ENCODE data around the gene PPP1R1C. TPM values are rescaled to one million over a fixed set of nuclear protein-coding genes. Genes with fewer than 3 reads are reported as not detected.

PPP1R1C gene
- total RNA-seq, 1 donor from 2014 or later = 13.8 TPM

DNA sequence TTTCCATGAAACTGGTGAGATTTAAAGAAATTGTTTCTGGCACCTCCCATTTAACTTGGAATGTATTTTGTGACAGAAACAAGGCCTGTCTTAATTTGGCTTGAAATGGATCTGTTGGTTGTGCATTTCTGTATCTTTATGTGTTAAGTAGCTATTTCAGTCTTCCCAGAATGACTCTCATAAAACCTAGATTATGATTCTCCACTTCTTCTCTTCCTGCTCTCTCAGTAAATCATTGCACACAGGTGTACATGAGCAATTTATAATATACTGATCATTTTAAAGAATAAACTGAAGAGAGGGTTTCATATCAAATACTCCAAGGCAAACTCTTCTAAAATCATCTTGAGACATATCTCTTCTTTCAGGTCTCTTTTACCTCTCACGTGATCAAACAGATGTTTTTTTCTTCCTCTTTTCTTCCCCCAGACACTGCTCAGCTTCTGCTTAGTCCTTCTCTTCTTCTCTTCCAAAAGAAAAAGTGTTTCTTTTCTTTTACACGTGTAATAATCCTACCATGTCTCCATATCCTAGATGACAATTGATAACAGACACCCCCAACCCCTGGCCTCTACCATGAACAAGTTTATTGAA lies 112.0 kb downstream of the PPP1R1C start:
- TF ChIP-seq CTCF (IDR thresholded peaks at IDR 0.05; ENCODE audit: partially characterized antibody, unreplicated experiment) = no peak
- no peaks in the 10 kb centered on the region for H3K27me3 Mint-ChIP-seq (ENCODE audit: unreplicated experiment)
- H3K9me3 Mint-ChIP-seq (ENCODE audit: unreplicated experiment) = no peaks in the 10 kb centered on the region
- H3K4me3 Mint-ChIP-seq (ENCODE audit: unreplicated experiment) = no peak overlapping the region
- H3K27ac Mint-ChIP-seq (ENCODE audit: unreplicated experiment) = no peak overlapping the region
- H3K4me1 Mint-ChIP-seq (ENCODE audit: low read depth, unreplicated experiment) = no peaks in the 10 kb centered on the region
- no peak for DNase-seq
- H3K36me3 Mint-ChIP-seq (ENCODE audit: unreplicated experiment) = no peaks in the 10 kb centered on the region

DNA sequence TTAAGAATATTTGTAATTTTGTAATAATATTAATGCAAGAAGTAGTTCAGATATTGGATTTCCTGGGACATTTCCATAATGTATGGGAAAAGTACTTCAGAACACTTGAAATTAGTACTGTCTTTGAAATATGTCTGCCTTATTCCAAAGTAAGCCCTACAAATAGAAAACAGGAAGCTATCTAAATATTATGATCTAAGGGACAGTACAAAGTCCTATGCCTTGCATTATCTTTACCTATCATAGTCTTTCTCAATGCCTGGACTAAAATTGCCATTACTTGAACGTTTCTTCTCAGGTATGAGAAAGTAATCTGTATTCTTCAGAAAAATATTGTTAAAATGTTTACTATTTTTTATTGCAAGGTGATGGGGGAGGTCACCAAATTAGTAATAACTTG lies 113.0 kb downstream of the PPP1R1C start:
- no peak for TF ChIP-seq CTCF (IDR thresholded peaks at IDR 0.05; ENCODE audit: partially characterized antibody, unreplicated experiment)
- Mint-ChIP-seq H3K27ac (ENCODE audit: unreplicated experiment) (no peak overlapping the region), H3K4me3 (ENCODE audit: unreplicated experiment) (no peak overlapping the region), H3K27me3 (ENCODE audit: unreplicated experiment) (no peaks in the 10 kb centered on the region), H3K4me1 (ENCODE audit: low read depth, unreplicated experiment) (no peaks in the 10 kb centered on the region), H3K36me3 (ENCODE audit: unreplicated experiment) (no peaks in the 10 kb centered on the region), H3K9me3 (ENCODE audit: unreplicated experiment) (no peaks in the 10 kb centered on the region)
- no peak for DNase-seq

GRCh38 chr2:182101263-182101662 lies 115.6 kb downstream of the PPP1R1C start:
- peak; percentile 67 for TF ChIP-seq CTCF (IDR thresholded peaks at IDR 0.05; ENCODE audit: partially characterized antibody, unreplicated experiment)
- no peaks in the 10 kb centered on the region for H3K27me3 Mint-ChIP-seq (ENCODE audit: unreplicated experiment)
- H3K27ac Mint-ChIP-seq (ENCODE audit: unreplicated experiment) = no peak overlapping the region
- no peaks in the 10 kb centered on the region for H3K4me1 Mint-ChIP-seq (ENCODE audit: low read depth, unreplicated experiment)
- DNase-seq = no peak
- no peaks in the 10 kb centered on the region for H3K36me3 Mint-ChIP-seq (ENCODE audit: unreplicated experiment)
- no peak overlapping the region for H3K4me3 Mint-ChIP-seq (ENCODE audit: unreplicated experiment)
- H3K9me3 Mint-ChIP-seq (ENCODE audit: unreplicated experiment) = no peaks in the 10 kb centered on the region

DNA sequence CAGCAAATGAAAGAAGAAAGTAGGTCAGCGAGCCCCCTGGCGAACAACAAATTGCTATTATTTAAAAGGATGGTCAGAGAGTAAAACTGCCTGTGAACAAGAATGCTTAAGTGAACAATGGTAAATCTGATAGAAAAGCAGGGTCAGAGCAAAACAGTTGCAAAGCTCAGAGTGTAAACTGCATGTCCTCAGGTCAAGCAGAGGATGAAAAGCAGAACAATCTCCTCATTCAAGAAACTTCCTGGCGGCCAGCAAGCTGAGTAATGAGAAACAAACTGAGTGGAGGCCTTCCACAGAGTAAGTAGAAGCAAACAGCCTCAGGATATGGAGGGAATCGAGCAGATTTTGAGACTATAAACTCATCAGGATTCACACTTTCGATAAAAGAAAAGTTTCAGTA lies 117.9 kb downstream of the PPP1R1C start:
- no peaks in the 10 kb centered on the region for H3K27me3 Mint-ChIP-seq (ENCODE audit: unreplicated experiment)
- no peaks in the 10 kb centered on the region for H3K36me3 Mint-ChIP-seq (ENCODE audit: unreplicated experiment)
- DNase-seq = no peak
- H3K27ac Mint-ChIP-seq (ENCODE audit: unreplicated experiment) = no peak overlapping the region
- TF ChIP-seq CTCF (IDR thresholded peaks at IDR 0.05; ENCODE audit: partially characterized antibody, unreplicated experiment) = no peak
- no peak overlapping the region for H3K4me3 Mint-ChIP-seq (ENCODE audit: unreplicated experiment)
- no peaks in the 10 kb centered on the region for H3K9me3 Mint-ChIP-seq (ENCODE audit: unreplicated experiment)
- no peaks in the 10 kb centered on the region for H3K4me1 Mint-ChIP-seq (ENCODE audit: low read depth, unreplicated experiment)

DNA sequence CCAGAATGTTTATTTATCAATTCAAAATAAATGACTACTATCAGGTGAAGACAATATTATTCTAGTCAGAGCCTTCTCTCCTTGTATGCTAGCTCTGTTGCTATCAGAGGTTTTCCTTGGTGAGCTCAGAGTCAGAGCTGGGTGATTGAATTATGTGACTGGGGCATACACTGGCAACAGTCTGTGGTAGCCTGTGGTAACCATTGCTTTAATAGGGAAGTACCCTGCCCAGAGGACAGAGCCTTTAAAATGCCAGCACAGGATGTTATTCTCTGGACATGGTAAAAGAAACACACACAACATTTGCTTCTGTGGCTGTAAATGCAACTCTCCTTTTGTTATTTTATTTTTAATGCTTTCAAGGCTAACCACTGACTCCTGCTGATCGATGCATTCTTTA lies 124.7 kb downstream of the PPP1R1C start:
- Mint-ChIP-seq H3K27ac (ENCODE audit: unreplicated experiment) (no peak overlapping the region), H3K27me3 (ENCODE audit: unreplicated experiment) (no peaks in the 10 kb centered on the region), H3K9me3 (ENCODE audit: unreplicated experiment) (peaks cover 2% of the 10 kb centered on the region), H3K36me3 (ENCODE audit: unreplicated experiment) (no peaks in the 10 kb centered on the region), H3K4me3 (ENCODE audit: unreplicated experiment) (no peak overlapping the region), H3K4me1 (ENCODE audit: low read depth, unreplicated experiment) (no peaks in the 10 kb centered on the region)
- no peak for TF ChIP-seq CTCF (IDR thresholded peaks at IDR 0.05; ENCODE audit: partially characterized antibody, unreplicated experiment)
- no peak for DNase-seq
